HAP-1 (cell line): ENCODE data around the gene PLPP3.

Experiments used
- DNase-seq, 2 experiments: peaks; one replicate each; pipeline ENCODE4 v3.0.0-alpha.2; 2016 to 2020; ENCODE audit warnings: low spot score in 2 of 2
- H3K27me3 ChIP-seq: fragments of 250-450 bp; sonication (Bioruptor Pico); 2 replicates; pipeline ENCODE4 v1.5.1; 2020; ENCODE audit warnings: low read depth, mild to moderate bottlenecking, moderate library complexity
- H3K36me3 ChIP-seq: fragments of 250-450 bp; sonication (Bioruptor Pico); replicated peaks from 2 replicates; pipeline ENCODE4 v1.5.1; 2020; ENCODE audit warnings: mild to moderate bottlenecking
- H3K4me1 ChIP-seq: fragments of 250-450 bp; sonication (Bioruptor Pico); 2 replicates; pipeline ENCODE4 v1.5.1; 2020; ENCODE audit warnings: mild to moderate bottlenecking
- H3K4me3 ChIP-seq: fragments of 250-450 bp; sonication (Bioruptor Pico); 2 replicates; pipeline ENCODE4 v1.5.1; 2020; ENCODE audit warnings: mild to moderate bottlenecking, moderate library complexity
- H3K9me3 ChIP-seq: fragments of 250-450 bp; sonication (Bioruptor Pico); 2 replicates; pipeline ENCODE4 v1.5.1; 2020; ENCODE audit warnings: mild to moderate bottlenecking, moderate library complexity
- in situ Hi-C: fragments of 300-500 bp; cut with MboI; formaldehyde crosslinking; loops from 3 replicates; pipeline ENCODE4 v1.14.3; 2020; ENCODE audit warnings: low sequenced_read_pairs, inconsistent platforms, mixed read lengths

PLPP3 gene

GRCh38 chr1:56516539-56517252, 62.7 kb downstream of the PLPP3 start:
- Histone ChIP-seq H3K27me3 (no peaks in the 10 kb centered on the region), H3K36me3 (no peaks in the 10 kb centered on the region), H3K4me1 (no peaks in the 10 kb centered on the region), H3K9me3 (no peaks in the 10 kb centered on the region), H3K4me3 (no peak overlapping the region)
- DNase-seq = no peak
- in situ Hi-C loops = no loop called here

- Histone ChIP-seq H3K36me3 (peaks cover 3% of the 10 kb centered on the region; the same call in 1 of the 2 replicates), H3K9me3 (no peaks in the 10 kb centered on the region), H3K4me3 (no peak overlapping the region), H3K27me3 (no peaks in the 10 kb centered on the region), H3K4me1 (peaks cover 3% of the 10 kb centered on the region)
- in situ Hi-C loops = no loop called here
- DNase-seq = no peak
Observed at GRCh38 chr1:56515898-56516538, 63.3 kb downstream of the PLPP3 start.

DNA sequence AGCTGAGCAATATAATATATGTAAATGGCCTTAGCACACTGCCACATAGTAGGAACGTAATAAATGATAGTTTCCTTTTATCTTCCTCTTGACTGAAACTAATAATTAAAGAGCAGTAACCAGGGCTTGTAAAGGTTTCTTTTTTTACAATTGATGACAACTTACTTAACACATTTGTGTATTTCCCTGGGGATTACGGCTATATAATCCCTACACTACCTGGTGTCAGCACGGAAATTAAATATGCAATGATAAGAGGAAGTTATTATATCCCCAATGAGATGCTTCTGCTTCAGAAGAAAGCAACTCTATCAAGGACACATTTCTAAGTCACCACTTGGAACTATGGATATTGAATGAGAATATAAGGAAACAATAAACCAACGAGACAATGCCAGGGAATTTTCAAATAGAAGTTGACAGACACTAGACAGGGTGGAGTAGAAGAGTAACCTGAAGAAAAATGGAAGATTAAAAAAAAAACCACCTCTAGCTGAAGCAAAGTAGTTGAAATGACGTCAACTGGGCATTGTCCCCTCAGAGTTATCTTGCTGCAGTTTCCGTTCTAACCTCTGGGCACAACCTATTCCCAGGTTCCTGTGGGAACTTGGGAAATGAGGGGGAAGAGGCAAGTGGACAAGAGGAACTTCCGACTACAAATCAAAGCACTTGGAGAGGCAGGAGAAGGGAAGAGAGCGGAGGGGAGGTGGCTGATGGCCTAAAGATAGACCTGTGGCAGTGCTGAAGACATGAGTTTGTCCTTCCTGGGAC, 66.5 kb downstream of the PLPP3 start:
- DNase-seq = no peak
- Histone ChIP-seq H3K9me3 (no peaks in the 10 kb centered on the region), H3K36me3 (peaks cover 3% of the 10 kb centered on the region; the same call in 1 of the 2 replicates), H3K27me3 (no peaks in the 10 kb centered on the region), H3K4me1 (peaks cover 9% of the 10 kb centered on the region), H3K4me3 (no peak overlapping the region)
- in situ Hi-C loops = no loop called here

GRCh38 chr1:56511766-56512165, 67.6 kb downstream of the PLPP3 start:
- H3K27me3 ChIP-seq = no peaks in the 10 kb centered on the region
- peaks cover 9% of the 10 kb centered on the region for H3K4me1 ChIP-seq
- H3K36me3 ChIP-seq = peaks cover 3% of the 10 kb centered on the region
- in situ Hi-C loops = no loop called here
- no peaks in the 10 kb centered on the region for H3K9me3 ChIP-seq
- no peak overlapping the region for H3K4me3 ChIP-seq
- DNase-seq = no peak

- Histone ChIP-seq H3K4me1 (peaks cover 9% of the 10 kb centered on the region), H3K36me3 (peaks cover 3% of the 10 kb centered on the region)
Observed at GRCh38 chr1:56511364-56511763, 68.0 kb downstream of the PLPP3 start.

GRCh38 chr1:56510642-56511021, 68.7 kb downstream of the PLPP3 start:
- peaks cover 9% of the 10 kb centered on the region for H3K4me1 ChIP-seq
- no peaks in the 10 kb centered on the region for H3K27me3 ChIP-seq
- in situ Hi-C loops = no loop called here
- no peaks in the 10 kb centered on the region for H3K9me3 ChIP-seq
- no peak overlapping the region for H3K4me3 ChIP-seq
- peaks cover 3% of the 10 kb centered on the region for H3K36me3 ChIP-seq
- DNase-seq = peak in 1 of 2 experiments; percentile 87

More at GRCh38 chr1:56511364-56511763, 68.0 kb downstream of the PLPP3 start:
- Histone ChIP-seq H3K4me3 (no peak overlapping the region), H3K9me3 (no peaks in the 10 kb centered on the region), H3K27me3 (no peaks in the 10 kb centered on the region)
- in situ Hi-C loops = no loop called here
- DNase-seq = no peak

- in situ Hi-C loops = no loop called here
- H3K9me3 ChIP-seq = no peaks in the 10 kb centered on the region
- no peak overlapping the region for H3K4me3 ChIP-seq
- DNase-seq = peak in 1 of 2 experiments; percentile 17
- peaks cover 9% of the 10 kb centered on the region for H3K4me1 ChIP-seq
- H3K27me3 ChIP-seq = no peaks in the 10 kb centered on the region
- peaks cover 3% of the 10 kb centered on the region for H3K36me3 ChIP-seq
Observed at GRCh38 chr1:56509713-56510641, 69.4 kb downstream of the PLPP3 start.

DNA sequence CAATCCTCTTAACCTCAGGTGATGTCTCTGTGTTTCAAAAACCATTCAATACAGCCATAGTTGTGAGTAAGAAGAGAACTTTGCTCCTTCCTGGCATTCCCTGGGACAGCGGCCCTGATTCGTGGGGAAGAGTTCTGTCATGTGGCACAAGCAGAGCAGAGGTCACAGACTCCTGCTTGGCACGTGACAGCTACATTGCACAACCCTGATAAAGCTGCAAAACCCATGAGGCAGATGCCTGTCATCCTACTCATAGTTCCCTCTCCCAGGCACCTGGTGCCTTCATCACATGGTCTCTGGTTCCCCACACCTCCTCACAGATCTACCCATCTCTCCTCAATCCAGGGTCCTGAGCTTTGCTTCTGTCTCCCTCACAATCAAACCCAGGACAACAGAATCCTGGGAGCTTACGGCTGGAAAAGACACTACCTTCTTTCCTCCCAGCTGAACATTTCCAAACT, 70.8 kb downstream of the PLPP3 start:
- peaks cover 9% of the 10 kb centered on the region for H3K4me1 ChIP-seq
- H3K4me3 ChIP-seq = no peak overlapping the region
- DNase-seq = no peak
- H3K36me3 ChIP-seq = peaks cover 3% of the 10 kb centered on the region
- in situ Hi-C loops = no loop called here
- no peaks in the 10 kb centered on the region for H3K27me3 ChIP-seq
- H3K9me3 ChIP-seq = no peaks in the 10 kb centered on the region

- in situ Hi-C loops = no loop called here
- H3K9me3 ChIP-seq = no peaks in the 10 kb centered on the region
- no peak overlapping the region for H3K4me3 ChIP-seq
- peaks cover 9% of the 10 kb centered on the region for H3K4me1 ChIP-seq
- peaks cover 3% of the 10 kb centered on the region for H3K36me3 ChIP-seq
- H3K27me3 ChIP-seq = no peaks in the 10 kb centered on the region
- DNase-seq = no peak
Observed at GRCh38 chr1:56507925-56508522, 71.3 kb downstream of the PLPP3 start.

DNA sequence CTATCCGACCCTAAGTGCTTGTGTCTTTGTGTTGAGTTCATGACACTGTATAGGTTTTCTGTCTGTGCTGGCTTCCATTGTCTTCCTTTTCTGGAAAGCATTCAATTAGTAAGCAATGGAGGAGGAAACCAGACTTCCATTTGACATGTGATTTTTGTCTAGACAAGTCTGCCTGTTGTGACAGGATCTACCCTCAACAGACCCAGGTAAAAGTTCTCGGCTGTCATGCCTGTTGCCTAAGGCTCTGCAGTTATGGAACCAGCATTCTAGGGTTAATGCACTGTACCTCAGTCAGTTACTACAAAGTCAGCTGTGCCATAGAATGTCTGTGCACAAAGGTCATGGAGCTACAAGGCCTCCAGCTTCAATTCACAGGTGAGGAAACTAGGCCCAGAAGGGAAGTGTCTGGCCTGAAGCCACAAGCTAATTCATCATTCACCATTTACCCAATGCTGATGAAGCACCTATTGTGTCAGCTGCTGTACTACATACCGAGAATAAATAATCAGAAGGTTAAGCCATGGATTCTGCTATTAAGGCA, 72.3 kb downstream of the PLPP3 start:
- peaks cover 9% of the 10 kb centered on the region for H3K4me1 ChIP-seq
- H3K9me3 ChIP-seq = no peaks in the 10 kb centered on the region
- H3K27me3 ChIP-seq = no peaks in the 10 kb centered on the region
- DNase-seq = no peak
- peaks cover 3% of the 10 kb centered on the region for H3K36me3 ChIP-seq
- in situ Hi-C loops = no loop called here
- H3K4me3 ChIP-seq = no peak overlapping the region

DNA sequence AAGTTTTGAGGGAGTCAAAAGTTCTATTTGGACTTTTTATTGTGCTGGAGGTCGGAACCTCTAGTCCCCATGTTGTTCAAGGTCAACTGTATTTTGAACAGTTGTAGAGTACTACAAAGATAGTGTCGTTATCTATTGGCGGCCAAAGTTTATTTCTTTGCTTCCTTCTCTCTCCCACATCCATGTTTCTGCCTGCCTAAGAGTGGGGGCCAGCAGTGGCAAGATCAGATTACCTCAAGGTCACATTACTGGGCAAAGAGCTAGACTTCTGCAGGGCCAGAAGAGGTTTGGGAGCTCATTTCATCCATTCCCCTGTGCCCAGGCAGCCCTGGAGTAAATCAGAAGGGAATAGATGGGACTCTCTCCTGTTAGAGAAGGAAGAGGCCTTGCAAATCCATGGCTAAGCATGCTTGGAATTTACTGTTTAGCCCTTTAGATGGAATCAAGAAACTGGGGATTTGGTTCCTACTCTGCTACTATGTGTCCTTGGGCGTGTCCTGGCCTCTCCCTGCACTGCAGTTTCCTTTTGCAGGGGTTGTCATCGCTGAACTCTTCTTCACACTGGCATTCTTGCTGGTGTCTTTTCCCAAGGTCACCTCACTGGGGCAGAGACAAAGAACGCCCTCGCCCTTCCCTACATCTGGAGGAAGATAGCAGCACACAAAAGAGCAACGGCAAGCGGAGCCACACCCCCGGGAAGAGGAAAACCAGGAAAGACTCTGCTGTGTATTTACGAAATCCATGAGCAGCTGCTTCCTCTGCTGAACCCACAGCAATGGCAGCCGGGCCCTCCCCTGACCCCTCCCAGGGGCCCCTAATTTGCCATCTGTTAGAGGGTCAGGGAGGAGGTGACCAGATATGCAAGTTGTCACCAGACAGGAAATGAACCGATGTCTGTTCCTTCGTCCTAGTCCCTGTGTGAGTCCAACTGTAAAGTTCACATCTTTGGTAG, 73.3 kb downstream of the PLPP3 start:
- no peak overlapping the region for H3K4me3 ChIP-seq
- H3K36me3 ChIP-seq = peaks cover under 1% of the 10 kb centered on the region
- no peaks in the 10 kb centered on the region for H3K9me3 ChIP-seq
- H3K4me1 ChIP-seq = peaks cover 7% of the 10 kb centered on the region
- no peak for DNase-seq
- in situ Hi-C loops = no loop called here
- no peaks in the 10 kb centered on the region for H3K27me3 ChIP-seq

DNA sequence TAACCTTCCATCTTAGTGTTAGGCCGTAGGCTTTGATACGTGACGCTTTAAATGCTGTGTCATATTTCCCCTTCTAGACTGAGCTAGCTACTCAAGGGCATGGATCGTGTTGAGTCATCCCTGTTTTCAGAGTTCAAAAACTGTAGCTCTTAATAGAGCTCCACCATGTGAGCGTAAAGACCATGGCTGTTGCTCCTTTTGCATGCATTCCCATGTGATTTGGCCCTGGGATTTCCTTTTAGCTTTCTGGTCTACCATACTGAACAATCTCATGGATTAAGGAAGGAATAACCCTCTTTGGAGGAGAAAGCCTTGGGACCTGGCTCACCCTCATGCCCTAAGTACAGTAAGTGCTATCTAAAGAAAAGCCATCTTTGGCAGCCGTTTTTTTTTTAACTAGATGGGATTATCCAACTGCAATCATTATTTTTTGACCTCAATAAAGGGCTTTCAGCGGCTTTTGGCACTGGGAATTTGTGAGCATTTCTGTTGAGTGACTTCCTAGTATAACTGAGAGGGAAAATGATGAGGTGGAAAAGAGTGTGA, 76.6 kb downstream of the PLPP3 start:
- Histone ChIP-seq H3K9me3 (no peaks in the 10 kb centered on the region), H3K36me3 (no peaks in the 10 kb centered on the region; the same call in 1 of the 2 replicates), H3K4me3 (no peak overlapping the region), H3K27me3 (no peaks in the 10 kb centered on the region), H3K4me1 (no peaks in the 10 kb centered on the region)
- DNase-seq = no peak
- in situ Hi-C loops = no loop called here
